AG10803 (cell line): ENCODE results near the gene THOP1.

Experiments used
- DNase-seq: peaks from one replicate; pipeline ENCODE4 v3.0.0; 2010; ENCODE audit warnings: low read depth
- H3K4me3 ChIP-seq: 2 replicates; pipeline ENCODE4 v1.5.1; 2011; ENCODE audit warnings: mild to moderate bottlenecking, low read length, control low read depth
- CTCF ChIP-seq: conservative IDR thresholded peaks from 2 replicates; pipeline ENCODE4 v1.5.1; 2011; ENCODE audit warnings: mild to moderate bottlenecking, low read length, control low read depth, inconsistent platforms

The THOP1 gene

DNA sequence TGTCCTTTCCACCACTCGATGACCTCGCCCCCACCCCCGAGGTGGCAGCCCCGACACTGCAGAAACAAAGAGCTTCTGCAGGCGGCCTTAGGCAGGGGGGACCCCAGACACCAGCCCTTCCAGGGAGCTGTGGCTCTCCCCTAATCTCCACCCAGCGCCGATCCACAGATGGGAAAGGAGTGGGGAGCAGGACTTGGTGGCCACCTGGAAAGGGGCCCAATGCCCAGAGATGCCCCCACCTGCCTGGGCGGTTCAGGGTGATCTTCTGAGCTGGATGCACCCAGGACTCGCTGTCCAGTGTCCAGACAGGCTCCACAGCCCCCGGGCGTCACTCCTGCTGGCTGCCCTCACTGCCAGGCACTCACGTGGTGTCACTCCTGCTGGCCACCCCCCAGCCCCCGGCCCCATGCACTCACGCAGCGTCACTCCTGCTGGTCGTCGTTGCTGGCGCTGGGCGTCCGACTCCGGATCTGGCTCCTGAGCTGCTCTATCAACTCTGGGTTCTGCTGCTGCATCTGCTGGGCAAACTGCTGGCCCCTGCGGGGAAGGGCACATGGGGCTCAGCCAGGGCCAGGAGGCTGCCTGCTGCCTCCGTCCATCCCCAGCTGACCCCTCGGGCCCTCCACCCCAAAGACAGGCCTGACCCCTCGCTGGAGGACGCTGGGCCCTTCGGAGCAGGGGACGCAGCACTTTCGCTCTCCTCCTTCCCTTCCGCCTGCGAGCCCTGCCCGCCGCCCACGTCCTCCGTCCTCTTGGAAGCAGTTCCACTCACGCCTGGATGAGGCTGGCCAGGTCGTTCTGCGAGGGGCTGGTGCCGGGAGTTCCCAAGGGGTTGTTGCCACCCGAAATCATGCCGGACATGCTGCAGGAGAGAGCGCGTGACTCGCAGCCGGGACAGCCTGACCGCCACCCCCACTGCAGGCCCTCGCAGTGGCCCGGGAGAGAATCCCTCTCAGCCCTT lies 28.1 kb upstream of the THOP1 start:
- no peak for TF ChIP-seq CTCF
- H3K4me3 ChIP-seq, result no peak overlapping the region
- DNase-seq, result no peak

- H3K4me3 ChIP-seq, result no peak overlapping the region
- no peak for TF ChIP-seq CTCF
- no peak for DNase-seq
These were observed 26.5 kb upstream of the THOP1 start for GRCh38 chr19:2758601-2759313.

DNA sequence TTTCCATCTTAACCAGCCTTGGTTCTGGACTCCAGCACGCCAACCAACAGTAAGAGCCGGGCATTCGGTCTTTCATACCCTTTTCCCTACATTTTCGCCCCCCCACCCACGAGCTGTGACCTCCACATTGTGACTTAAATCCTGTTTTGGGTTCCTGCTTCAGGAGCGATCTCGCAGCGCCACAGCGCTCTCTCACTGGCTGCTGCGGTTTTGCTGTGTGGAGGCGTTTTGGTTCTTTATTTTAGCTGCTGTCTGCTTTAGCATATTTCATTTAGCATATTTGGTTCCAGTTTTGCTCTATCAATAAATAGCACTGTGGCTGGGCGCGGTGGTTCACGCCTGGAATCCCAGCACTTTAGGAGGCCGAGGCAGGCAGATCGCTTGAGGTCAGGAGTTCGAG lies 25.9 kb upstream of the THOP1 start:
- TF ChIP-seq CTCF, result no peak
- no peak overlapping the region for H3K4me3 ChIP-seq
- no peak for DNase-seq

DNA sequence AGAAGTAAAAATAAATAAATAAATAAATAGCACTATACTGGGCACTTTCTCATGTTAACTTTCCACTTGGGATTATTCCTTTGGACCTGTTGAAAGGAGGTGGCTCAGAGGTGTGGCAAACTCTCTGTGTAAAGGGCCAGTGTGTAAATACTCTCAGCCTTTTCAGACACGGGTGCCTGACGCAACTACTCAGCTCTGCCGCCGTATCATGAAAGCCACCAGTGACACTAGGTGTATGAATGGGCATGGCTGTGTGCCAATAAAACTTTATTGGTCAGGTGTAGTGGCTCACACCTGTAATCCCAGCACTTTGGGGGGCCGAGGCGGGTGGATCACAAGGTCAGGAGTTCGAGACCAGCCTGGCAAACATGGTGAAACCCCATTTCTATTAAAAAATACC lies 25.3 kb upstream of the THOP1 start:
- no peak for DNase-seq
- no peak overlapping the region for H3K4me3 ChIP-seq
- no peak for TF ChIP-seq CTCF

- no peak for DNase-seq
- no peak overlapping the region for H3K4me3 ChIP-seq
- TF ChIP-seq CTCF, result no peak
These were observed 24.0 kb upstream of the THOP1 start for GRCh38 chr19:2761309-2761677.

GRCh38 chr19:2761876-2762782 lies 23.2 kb upstream of the THOP1 start:
- TF ChIP-seq CTCF, result no peak
- no peak overlapping the region for H3K4me3 ChIP-seq
- DNase-seq, result no peak
